Thyroid gland (tissue), 4 donors: ENCODE results near the gene DOCK1.

Experiments used
- POLR2A ChIP-seq, 2 donors: fragments of 450-650 bp; IDR thresholded peaks; one replicate each; pipeline ENCODE4 v1.6.1; 2017; ENCODE audit warnings: antibody characterized with exemption in 2 of 2, mild to moderate bottlenecking in 2 of 2, moderate library complexity in 1 of 2
- TF ChIP-seq, protein P1 (sequence below), 6 experiments: fragments of 200-600 bp in 3 of 6; fragments of 450-650 bp in 3 of 6; sonication (generic) in 3 of 6; IDR thresholded peaks; one replicate each; pipeline ENCODE4 v1.5.1; 2016 to 2019; ENCODE audit warnings: antibody characterized with exemption in 6 of 6, mild to moderate bottlenecking in 2 of 6, inconsistent platforms in 1 of 6, moderate library complexity in 1 of 6

DNA sequence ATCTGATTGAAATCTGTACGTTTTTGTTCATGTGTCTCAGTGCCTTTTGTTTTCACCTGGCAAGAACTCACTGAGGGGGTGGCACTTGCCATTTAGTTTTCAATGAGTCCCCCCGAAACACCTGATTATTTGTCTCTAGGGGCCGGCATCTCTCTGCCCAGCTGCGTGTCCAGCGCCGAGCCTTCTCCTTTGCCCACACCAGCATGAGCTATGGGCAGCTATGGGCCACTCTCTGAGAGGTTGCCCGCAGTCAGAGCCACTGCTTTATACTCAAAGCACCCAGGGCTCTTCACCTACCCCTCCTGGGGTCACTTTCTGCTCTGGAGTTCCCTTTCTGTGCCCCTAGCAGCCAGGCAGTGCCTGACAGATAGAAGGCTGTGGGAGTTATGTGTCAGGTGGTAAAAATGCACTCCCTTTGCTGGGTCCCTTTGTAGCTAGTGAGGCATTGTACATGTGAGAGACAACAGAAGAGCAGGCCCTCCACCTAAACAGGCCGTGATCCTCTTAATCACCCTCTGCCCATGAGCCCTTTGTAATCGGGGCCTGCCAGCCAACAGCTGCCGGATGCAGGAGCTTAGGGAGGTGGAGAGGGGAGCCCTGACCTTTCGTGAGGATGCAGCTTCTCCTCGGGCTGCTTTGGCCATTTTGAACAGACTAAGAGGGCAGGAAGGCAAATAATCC, 510.8 kb downstream of the DOCK1 start:
- TF ChIP-seq, protein P1, sequence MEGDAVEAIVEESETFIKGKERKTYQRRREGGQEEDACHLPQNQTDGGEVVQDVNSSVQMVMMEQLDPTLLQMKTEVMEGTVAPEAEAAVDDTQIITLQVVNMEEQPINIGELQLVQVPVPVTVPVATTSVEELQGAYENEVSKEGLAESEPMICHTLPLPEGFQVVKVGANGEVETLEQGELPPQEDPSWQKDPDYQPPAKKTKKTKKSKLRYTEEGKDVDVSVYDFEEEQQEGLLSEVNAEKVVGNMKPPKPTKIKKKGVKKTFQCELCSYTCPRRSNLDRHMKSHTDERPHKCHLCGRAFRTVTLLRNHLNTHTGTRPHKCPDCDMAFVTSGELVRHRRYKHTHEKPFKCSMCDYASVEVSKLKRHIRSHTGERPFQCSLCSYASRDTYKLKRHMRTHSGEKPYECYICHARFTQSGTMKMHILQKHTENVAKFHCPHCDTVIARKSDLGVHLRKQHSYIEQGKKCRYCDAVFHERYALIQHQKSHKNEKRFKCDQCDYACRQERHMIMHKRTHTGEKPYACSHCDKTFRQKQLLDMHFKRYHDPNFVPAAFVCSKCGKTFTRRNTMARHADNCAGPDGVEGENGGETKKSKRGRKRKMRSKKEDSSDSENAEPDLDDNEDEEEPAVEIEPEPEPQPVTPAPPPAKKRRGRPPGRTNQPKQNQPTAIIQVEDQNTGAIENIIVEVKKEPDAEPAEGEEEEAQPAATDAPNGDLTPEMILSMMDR (IDR thresholded peaks at IDR 0.05): no peak
- TF ChIP-seq POLR2A (IDR thresholded peaks at IDR 0.05): no peak
